ENCODE data around the gene TOM1L2.
A peak's percentile ranks its signal among the peaks of the same experiment; 100 is the strongest.

The TOM1L2 gene

DNA sequence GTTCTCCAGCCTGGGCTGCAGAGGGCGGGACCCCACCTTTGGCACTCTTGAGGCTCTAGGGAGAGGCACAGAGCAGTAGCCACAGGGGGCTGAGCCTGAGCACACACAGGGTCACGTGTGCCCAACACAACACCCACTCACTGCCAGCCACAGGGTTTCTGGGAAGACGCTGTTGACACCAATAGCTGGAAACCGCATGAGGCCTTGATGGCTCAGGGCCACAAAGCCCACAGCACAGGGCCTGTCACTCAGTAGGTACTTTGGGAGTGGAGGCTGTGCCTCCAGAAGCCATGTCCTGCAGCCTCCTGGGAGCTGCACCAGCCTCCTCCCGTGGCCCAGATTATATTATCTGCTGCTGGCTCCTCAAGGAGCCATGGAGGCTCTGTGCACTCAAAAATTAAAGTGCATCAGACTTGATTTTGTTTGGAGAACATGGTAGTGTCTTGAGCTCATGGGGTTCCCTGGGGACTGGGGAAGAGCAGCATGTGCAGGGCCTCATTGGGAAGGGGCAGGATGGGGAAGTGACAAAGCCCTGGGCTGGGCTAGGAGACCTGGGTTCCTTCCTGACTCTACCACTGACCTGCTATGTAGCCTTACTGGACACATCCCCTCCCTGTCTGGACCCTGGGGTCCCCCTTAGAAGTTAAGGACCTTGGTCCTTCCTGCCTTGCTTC lies 122.9 kb downstream of the TOM1L2 start:
- peak; percentile 61 for DNase-seq (ENCODE audit: low read depth)

DNA sequence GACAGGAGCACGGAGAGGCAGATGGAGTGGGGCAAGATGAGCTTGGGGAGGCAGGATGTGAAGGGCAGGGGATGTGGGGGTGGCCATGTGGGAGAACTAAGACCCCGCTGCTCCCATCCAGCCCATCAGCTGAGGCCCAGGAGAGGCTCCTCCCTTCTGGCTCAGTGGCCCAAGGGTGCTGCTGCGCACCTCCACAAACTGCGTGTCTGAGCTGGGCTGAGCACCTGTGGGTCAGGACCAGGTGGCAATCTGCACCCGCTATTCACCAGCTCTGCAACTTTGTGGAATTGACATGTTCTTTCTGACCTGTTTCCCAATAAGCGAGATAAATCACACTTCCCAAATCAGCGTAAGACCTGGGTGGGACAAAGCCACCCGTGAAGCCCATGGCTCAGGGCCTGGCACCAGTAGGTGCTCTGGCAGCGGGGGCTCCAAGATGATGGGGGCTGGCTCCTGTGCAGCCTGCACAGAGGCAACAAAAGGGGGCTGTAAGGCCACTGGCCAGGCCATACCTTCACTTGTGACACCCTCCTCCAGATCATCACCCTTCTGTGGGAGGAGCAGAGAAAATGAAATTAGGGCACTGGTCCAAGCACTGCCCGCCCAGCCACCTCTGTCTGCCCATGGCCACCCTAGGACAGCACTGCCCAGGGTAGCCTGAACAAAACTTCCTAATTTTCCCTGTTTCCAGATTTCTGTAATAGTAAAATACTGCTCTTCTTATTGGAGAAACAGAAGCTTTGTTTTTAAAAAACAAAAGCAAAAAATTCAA lies 123.7 kb downstream of the TOM1L2 start:
- no peak for DNase-seq (ENCODE audit: low read depth)

DNA sequence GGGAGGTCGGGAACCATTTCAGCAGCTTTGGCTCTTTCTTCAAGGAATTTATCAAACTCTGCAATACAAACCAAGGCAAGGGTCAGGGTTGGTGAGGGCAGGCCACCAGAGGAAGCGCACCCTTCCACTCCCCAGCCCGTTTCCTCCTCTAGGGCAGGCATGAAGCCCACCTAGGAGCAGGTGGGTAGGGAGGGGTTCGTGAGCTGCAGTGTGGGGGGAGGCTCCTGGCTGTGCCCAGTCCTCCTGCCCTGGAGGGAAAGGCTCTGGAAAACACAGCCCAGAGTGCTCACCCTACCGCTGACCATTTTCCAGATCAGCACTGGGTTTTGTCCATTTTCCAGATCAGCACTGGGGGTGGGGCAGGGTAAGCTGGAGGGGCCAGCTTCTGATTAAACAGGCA lies 124.5 kb downstream of the TOM1L2 start:
- DNase-seq (ENCODE audit: low read depth): no peak

DNA sequence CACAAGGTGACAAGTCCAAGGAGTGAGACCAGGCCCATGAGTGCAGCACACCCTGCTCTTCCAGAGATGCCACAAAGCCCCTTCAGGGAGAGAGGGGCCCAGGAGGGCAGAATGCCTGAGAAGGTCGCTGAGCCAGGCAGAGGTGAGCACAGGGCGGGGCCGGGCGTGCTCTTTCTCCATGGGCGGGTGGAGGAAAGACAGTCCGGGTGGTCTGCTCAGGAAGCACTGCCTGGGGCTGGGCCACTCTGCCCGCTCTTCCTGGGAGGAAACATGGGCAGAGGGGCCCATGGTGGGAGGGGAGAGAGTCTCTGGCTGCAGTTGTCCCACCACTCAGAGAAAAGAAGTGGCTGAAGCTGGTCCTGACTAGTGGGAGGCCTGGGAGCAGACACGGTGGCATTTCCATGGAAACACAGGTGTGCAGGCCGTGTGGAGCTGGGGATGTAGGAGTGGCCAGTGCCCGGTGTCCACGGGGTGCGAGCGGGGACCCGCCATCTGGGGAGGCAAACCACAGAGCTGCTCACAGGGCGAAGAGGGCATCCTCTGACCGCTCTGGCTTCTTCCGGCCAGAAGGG lies 125.0 kb downstream of the TOM1L2 start:
- no peak for DNase-seq (ENCODE audit: low read depth)

DNA sequence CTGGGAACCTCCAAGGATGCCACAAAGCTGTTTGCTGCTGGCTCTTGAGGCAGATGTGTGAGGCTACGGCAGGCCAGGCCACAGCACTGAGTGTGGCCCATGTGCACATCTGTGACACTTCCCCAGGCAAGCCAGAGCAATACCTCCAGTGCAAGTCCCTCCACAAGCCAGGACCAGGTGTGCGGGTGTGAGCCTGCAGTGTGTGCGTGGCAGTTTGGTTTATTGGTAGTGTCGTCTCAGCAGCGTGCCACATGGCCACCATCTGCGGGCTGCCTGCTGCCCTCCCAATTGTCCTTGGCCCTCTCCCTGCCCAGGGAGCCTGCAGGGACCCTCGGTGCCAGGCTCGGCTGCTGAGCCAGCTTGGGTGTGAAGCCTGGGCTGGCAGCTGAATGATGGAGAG lies 125.6 kb downstream of the TOM1L2 start:
- no peak for DNase-seq (ENCODE audit: low read depth)

DNA sequence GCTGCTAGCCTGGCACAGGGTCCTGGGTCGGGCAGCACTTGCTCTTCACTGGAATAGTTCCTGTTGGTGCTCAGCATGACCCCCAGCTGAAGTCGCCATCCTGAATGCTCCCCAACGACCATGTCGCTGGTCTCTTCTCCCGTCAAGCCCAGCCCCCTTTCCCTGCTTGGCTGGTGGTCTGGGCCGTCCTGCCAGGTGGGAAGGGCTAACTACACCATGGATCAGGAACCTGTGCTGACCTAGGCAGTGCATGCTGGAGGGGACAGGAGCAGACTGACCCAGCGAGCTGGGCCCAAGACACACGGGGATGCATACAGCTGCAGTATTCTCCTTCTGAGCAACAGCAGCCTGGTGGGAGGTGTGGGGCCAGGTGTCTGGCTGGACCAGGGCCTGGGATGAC lies 126.2 kb downstream of the TOM1L2 start:
- no peak for DNase-seq (ENCODE audit: low read depth)

DNA sequence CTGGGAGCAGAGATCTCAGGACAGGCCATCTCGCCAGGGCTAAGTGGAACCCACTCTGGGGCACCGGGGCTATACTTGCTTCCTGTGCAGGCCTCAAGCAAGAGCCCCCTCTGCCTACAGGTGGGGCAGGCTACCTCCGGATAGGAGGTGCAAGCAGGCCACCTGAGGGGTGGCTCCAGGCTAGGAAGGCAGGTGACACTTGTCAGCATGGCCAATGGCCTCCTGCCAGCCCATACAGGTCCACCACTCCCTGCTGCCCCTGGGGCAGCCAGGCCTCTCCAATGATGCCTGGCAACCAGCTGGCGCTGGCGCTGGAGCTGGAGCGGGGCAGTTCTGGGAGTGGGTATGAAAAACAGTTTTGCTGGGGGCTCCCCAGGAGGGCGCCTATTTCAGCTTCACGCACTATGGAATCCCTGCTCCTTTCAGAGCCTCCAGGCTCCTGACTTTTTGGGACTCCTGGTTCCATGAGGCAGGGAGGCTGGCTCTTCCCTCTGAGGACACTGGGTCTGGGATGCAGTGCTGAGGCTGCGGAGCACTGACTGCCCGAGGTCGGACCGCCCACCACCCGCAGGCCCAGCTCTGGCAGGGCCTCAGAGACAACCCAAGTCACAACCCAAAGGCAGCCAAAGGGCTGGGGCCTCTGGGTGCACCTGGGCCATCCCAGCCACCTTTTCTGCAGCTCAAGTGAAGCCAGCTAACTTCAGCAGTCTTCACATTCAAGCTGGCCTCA lies 127.0 kb downstream of the TOM1L2 start:
- DNase-seq (ENCODE audit: low read depth): no peak

DNA sequence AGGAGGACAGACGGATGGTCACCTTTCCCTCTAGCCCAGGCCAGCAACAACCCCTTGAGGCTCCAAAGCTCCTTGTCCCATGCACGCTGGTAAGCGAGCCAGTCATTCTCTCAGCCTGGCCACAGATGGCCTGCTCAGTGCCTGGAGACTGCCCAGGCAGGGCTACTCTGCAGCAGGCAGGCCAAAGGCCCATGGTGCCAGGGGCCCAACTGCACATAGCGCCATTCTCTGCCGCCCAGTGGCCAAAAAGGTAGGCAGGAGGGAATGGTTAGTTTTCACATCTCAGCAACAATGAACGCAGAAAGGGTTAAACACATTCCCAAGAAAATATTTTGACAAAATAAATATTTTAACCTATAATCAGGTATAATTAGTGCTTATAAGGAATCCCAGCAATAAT lies 127.7 kb downstream of the TOM1L2 start:
- no peak for DNase-seq (ENCODE audit: low read depth)

DNA sequence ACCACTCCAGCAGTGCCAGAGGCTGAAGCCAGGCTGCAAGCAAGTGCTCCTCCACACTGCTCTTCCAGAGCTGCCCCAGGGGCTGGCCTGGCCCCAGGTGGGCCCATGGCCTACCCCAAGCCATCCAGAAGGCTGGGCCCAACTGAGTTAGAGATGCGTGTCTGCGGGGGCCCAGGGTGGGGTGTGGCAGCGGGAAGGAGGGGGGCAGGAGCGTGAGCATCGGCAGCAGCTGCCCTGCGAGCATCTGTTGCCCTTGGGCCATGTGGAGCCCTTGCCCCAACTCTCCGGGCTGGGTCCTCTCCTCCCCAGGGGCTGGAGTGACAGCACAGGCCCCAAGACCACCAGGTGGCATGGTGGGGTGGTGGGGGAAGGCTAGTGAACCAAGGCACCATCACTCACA lies 128.1 kb downstream of the TOM1L2 start:
- no peak for DNase-seq (ENCODE audit: low read depth)

DNA sequence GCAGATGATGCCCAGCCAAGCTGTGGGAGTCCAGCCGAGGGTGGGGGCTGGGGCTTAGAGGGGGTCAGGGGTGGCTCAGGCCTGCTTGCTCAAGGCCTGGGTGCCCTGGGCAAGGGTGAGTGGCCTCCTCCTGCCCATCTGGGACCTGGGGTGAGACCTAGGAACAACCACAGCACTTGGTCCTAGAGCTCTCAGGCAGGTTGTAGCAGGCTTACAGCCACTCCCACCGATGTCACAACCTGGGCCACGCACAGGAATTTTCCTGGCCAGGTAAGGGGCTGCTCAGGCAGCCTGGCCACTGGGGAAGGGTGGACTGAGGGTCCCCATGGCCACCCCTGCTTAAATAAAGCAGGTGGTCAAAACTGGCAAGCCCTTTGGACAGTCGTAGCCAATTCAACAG lies 129.1 kb downstream of the TOM1L2 start:
- no peak for DNase-seq (ENCODE audit: low read depth)

DNA sequence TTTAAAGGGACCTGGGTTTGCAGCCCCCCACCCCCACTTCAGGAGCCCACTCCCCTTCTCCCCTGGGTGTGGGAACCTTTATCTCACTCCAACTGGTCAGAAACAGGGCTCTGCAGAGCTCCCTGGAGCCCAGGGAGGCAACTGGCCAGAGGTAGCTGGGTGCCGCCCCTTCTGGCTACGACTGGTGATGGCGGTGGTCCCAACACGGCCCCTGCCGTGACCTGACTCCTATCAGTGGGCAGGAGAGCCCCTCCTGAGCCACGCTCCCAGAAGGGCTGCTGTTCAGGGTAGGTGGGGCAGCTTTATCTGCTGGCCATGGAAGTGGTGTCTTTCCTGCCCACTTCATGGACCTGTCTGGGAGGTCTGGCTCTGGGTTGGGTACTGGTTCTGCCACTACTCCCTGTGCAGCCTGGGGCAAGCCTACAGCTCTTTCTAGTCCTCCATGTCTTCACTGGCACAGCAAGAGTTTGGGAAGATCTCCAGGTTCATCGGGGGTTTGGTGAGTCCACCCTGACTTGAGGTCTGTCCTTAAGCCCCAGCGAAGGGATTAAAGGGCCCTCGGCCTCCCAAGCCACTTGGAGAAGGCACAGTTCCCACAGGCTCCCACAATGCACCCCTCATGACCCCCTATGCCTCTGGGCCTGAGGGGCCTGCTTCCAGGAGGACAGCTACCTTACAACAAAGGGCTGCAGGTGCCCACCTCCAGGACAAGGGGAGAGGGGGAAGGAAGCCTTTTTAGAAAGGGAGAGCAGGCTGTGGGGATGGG lies 129.9 kb downstream of the TOM1L2 start:
- DNase-seq (ENCODE audit: low read depth): no peak

DNA sequence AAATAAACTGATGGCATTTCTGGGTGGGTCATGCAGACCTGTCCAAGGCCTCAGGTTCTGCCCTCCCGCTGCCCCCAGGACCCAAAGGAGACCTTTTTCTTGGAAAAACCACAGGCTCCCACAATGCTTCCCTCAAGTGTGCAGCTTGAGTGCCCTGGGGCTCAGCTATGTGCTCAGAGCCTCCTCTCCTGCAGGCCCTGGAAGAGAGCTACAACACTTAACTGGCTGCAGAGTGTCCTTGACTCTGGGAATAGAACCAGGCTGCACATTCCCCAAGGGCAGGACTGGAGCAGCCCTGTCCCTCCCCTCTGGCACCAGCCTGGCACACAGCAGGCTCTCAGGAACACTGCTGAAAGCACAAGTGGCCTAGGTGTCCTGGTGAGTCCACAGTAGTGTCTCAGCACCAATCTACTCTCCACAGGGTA lies 130.6 kb downstream of the TOM1L2 start:
- DNase-seq (ENCODE audit: low read depth): no peak

DNA sequence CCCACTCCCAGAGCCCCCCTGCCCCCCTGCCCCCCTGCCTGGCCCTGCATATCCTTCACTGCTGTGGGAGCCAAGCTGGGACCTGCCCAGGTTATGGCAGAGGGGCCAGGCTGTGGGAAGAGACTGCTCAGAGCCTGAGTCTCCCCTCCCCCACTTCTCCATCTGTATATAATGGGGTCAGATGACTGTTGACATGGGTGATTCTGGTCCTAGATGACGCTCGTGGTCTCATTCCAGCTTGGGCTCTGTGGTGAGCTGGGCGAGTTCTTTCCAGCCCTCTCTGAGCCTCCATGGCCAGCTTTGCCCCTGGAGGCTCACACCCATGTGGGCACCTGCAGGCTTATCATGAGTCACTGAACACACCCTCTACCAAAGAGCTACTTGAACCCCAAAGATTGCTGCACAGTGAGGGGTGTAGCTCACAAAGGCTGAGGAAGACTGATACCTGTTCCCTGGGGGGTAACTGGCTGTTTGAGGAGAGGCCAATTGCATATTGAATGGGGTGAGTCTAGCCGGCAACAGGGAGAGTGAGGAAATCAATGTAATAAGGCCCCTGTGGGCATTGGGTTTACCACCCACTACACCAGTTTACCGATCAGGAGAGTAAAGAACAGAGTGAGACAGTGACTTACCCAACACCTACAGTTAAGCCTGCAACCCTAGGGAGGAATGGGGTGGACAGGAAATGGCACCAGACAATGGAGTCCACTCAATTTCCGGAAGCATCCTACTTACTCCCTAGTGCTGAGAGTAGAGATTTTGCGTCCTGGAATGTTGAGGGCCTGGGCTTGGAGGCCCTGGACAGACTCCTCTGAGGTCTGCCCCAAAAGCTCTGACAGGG lies 131.2 kb downstream of the TOM1L2 start:
- peak; percentile 59 for DNase-seq (ENCODE audit: low read depth)

DNA sequence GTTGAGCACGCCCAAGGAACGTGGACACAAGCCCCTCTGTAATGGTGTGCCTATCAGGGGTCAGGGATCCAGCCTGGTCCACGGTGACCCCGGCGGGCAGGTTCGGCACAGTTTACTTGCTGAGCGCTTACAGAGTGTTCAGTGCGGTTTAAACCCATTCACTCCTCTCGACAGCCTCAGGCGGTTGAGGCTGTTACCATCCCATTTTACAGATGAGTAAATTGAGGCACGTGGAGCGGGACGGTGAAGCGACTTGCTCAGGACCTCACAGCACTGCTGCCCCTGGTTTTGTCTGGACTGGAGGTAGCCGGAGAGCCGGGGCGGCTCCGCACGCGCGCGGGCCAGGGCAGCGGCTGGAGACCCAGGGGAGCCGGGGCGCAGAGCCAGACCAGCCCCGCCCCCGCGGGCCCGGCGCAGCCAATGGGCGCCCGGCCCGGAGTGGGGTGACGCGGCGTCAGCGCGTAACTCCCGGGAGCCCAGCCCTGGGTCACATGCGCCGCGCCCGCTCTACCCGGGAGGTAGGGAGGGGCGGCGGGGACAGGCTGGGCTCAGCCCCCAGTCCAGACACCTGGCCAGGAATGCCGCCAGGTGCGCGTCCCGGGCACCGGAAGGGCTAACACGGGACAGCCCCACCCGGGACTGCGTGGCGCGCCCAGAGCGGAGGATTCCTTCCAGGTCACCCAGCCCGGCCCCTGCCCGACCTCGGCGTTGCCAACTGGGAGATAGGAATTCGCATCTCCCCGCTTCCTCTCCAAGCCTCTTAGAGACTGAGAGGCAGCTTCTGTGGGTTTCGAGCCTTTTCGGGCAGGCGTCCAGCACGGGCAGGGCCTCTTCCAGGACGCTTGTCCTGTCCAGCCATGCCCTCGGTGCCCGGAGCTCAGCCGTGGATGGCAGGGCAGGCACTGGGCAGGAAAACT lies 132.2 kb downstream of the TOM1L2 start:
- peak; percentile 97 for DNase-seq (ENCODE audit: low read depth)

DNA sequence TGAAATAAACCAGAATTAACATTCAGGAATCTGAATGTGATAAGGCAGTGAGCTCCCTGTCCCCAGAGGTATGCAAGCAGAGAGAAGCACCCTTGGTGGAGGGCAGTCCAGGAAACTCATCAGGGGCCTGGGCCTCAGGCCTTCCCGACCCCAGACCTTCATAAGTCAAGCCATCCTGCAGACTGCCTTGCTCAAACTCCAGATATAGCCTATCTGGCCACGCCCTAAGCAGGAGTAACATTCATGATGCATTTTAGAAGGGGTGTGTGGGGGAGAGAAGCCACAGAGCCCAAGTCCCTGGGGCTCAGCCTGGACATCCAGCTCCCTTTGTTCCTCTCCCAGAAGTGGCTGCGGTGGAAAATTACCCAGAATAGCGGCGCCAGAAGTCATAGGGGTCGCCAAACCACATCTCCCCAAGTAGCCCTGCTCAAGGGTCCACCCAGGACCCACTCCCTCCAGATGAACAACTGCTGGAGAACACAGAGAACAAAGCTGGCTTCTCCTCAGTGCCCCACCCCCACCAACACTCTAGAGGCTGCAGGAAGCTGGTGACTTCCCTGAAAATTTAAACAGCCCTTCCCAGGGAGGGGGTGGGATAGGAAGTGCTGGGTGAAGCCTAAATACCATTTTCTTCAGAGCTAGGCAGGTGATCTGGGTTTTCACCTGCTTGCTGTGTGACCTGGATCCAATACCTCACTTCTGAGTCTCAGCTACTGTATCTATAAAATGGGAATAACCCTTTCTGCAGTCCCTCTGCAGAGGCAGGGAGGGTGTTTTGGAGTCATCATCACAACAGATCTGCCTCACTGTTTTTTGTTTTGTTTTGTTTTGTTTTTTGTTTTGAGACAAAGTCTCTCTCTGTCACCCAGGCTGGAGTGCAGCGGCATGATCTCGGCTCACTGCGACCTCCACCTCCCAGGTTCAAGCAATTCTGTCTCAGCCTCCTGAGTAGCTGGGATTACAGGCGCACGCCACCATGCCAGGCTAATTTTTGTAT lies 133.9 kb downstream of the TOM1L2 start:
- peak; percentile 73 for DNase-seq (ENCODE audit: low read depth)

DNA sequence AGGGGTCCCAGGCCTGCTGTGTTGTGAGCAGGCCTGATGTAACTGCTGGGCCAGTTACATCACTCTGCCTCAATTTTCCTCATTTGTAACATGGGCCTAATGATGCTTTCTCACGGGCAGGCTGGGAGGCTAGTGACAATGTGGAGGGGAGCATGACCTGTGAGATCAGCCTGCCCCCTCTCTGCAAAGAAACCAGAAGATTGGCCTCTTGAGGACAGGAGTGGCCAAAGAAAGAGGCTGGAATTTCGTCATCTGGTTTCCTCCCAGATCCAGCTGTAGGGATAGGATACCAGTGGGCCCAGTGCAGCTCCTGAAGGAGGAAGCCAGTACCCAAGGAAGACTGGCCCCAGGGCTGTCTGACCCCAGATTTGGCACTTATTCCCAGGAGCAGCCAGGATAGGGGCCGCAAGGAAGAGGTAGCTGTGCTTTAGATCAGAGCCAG lies 134.8 kb downstream of the TOM1L2 start:
- DNase-seq (ENCODE audit: low read depth): peak; percentile 93

DNA sequence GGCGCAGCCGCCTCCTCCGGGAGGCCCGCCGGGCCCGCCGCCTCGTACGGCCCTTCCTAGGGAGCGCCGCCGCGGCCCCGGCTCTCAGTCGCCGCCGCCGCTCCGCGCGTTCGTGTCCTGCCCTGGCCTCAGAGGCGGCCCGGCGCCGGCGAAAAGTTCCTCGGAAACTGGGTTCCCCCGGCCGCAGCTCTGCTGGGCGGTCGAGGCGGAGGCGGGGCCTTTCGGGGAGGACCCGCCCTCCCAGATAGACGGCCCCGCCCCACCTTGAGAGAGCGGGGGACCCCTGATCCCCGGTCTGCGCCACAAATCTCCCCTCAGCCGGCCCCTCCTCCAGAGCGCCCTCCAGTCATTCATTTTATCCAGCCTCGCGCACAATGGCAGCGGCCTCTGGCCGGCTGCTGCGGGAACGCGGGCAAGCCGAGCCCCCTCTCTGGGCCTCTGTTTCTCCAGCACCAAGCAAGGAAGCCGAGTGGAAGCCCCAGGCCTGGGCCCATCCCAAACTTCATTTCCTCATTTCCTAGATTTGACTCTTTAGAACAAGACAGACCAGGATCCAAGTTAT lies 135.3 kb downstream of the TOM1L2 start, which contains the start of gene SREBF1:
SREBF1 (minus strand) TSS at position 169 of the 562 bp plus-strand sequence. CDS start 169 bp downstream, outside the sequence.
- peak; percentile 69 for DNase-seq (ENCODE audit: low read depth)

DNA sequence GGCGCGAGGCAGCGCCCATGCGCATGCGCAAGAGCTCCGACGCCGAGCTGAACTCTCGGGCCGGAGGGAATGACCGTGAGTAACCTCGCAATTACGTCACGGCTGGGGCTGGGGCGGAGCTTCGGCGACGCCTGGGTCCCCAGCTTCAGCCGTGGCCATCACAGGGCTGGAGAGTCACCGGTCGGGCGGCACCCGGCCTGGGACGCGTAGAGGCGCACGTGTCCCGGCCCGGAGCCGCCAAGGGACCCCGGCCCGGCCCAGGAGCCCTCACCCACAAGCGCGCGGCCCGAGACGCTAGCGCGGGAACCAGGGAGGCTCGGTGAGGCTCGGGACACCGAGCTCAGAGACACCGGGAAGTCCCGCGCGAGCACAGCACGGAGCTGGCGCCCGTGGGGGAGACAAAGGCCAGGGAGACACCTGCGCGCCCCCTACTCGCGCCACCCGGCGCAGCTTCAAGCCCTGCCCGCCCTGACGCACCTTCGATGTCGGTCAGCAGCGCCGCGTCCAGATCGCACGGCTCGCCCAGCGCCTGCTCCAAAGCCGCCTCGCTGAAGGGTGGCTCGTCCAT lies 135.9 kb downstream of the TOM1L2 start:
- DNase-seq (ENCODE audit: low read depth): peak; percentile 96
